Fibroblast of peridontal ligament (primary cell): ENCODE measurements around the gene LRRTM4.
"Not testable (repeated sequence)": the region's sequence is repeated elsewhere in the genome, so short reads cannot be mapped to it uniquely, and the experiment has no call there.

ENCODE experiments used
- DNase-seq: peaks from one replicate; pipeline ENCODE4 v3.0.0-alpha.2; 2010; ENCODE audit errors: extremely low read depth

The LRRTM4 gene

GRCh38 chr2:76748581-76749296, 773.4 kb downstream of the LRRTM4 start:
- no peak for DNase-seq

DNA sequence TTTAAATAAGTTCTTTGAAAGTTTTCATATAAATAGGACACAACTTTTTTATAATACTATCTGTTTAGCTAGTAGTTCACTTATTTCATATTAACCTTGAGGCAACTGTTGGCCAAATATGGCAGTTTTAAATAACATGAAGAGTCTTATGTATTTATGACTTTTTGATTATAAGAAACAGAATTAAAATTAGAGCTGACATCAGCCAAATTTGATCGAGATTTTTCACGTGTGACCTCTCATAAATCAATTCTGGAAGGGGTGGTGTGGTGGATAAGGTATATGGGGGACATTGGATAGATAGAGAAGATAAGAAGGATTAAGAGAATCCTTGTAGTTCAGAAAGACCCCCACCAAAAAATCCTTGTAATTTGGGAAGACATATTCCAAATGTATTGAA, 776.6 kb downstream of the LRRTM4 start:
- DNase-seq = no peak

DNA sequence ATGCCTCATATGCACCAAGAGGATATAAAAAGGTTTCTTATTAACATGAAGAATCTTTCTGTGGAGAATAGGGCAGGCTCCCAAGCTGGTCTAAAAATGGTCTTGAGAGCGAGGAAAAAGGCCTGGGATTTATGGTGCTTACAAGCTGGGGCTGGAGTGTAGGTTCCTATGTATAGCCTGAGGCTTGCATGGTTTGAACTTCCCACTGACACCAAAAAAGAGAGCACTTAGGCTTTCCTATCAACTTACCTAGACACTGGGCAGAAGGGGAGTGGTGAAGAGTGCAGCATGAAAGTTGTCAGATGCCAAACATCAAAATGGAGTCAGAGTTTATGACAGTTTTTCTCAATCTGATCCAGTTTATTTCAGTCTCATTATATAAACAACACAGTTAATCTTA, 784.6 kb downstream of the LRRTM4 start:
- DNase-seq = no peak

DNA sequence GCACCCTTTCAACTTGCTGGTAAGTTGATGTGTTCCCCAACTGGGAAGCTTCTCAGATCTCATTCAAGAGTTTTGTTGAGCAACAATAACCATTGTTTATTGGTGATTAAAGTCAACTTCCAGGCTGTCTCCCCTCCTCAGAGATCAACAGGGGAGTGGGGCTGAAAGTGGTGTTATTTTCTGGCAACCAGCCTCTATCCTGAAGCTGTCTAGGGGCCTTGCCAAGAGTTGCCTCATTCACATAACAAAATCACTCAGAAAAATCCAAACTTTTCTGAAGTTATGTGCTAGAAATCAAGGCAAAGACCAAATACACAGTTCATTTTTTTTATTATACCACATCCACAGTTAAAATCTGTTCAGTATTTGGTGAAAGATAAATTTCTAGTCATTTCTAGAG, 788.4 kb downstream of the LRRTM4 start:
- no peak for DNase-seq

GRCh38 chr2:76731157-76731556, 791.0 kb downstream of the LRRTM4 start:
- no peak for DNase-seq

DNA sequence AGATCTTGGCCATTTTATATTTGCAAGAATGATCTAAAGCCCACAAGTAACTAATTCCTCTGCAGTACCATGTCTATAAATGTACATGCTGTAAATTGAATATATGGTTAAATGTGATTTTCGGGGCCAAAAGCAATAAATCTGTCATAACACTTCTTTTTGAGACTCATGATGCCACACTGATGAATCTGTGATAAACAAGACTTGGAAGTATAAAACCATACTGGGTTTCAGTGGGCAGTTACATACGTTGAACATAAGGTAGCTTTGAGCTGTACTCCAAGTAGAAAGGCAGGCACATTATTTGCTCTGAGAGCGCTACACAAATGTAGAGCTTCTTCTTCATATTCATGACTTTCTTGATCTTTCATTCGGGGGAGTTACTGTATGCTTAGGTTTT, 792.2 kb downstream of the LRRTM4 start:
- DNase-seq = no peak

DNA sequence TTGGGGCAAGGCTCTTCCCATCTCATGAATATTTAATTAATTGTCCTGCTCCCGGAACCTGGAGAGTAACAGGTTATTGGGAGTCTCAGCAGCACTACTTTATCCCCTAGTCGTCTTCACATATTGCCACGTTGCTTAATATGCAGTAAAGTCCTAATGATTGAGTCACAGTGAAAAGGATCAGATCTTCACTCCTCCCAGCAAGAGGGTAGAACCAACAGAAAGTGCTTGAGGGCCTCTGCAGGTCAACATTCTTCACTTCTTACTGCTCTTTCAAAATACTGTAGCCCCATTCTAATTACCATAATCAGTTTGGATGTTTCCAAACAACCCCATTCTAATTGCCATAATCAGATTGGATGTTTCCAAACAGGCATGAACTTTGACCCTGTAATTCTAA, 801.0 kb downstream of the LRRTM4 start:
- no peak for DNase-seq

GRCh38 chr2:76713312-76713711, 808.9 kb downstream of the LRRTM4 start:
- no peak for DNase-seq

- DNase-seq = no peak
These were observed 810.7 kb downstream of the LRRTM4 start for GRCh38 chr2:76711490-76711889.

- no peak for DNase-seq
These were observed 821.3 kb downstream of the LRRTM4 start for GRCh38 chr2:76700894-76701293.

DNA sequence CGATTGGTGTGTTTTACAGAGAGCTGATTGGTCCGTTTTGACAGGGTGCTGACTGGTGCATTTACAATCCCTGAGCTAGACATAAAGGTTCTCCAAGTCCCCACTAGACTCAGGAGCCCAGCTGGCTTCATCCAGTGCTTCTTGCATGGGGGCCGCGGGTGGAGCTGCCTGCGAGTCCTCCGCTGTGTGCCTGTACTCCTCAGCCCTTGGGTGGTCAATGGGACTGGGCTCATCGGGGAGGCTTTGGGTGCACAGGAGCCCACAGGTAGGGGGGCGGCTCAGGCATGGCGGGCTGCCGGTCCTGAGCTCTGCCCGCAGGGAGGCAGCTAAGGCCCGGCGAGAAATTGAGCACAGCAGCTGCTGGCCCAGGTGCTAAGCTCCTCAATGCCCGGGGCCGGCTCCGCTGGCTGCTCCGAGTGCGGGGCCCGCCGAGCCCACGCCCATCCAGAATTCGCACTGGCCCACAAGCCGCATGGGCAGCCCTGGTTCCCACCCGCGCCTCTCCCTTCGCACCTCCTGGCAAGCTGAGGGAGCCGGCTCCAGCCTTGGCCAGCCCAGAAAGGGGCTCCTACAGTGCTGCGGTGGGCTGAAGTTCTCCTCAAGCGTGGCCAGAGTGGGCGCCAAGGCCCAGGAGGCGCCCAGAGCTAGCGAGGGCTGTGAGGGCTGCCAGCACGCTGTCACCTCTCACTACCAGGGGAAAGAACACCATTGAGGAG, 824.0 kb downstream of the LRRTM4 start:
- DNase-seq = not testable (repeated sequence)
